GM12878 (cell line): ENCODE measurements around the gene FGF11. TPM values are rescaled to one million over a fixed set of nuclear protein-coding genes. Genes with fewer than 3 reads are reported as not detected.
"Not testable (repeated sequence)": the region's sequence is repeated elsewhere in the genome, so short reads cannot be mapped to it uniquely, and the experiment has no call there.

Source experiments
- ATAC-seq: fragments of 200-7000 bp; cut with Tn5 transposase; 3 replicates; pipeline ENCODE4 v1.9.1; 2020; ENCODE audit warnings: mild to moderate bottlenecking, moderate library complexity
- BruUV-seq: library from RNA; stranded (reverse); fragments of 400-500 nt; replicated peaks from 2 replicates; lab custom pipeline; 2021; lab: Mats Ljungman, UMichigan
- CTCF ChIA-PET: fragments of 300-600 bp; sonication (Branson Sonifier 250); formaldehyde crosslinking; extraction: SDS; loops from one replicate; lab custom pipeline; 2021; ENCODE audit warnings: inconsistent platforms; lab: Yijun Ruan, JAX
- POLR2A ChIA-PET: fragments of 350-600 bp; formaldehyde crosslinking; extraction: SDS; loops from one replicate; lab custom pipeline; 2021; ENCODE audit warnings: inconsistent platforms; lab: Charles Lee
- RAD21 ChIA-PET: fragments of 300-600 bp; sonication (Branson Sonifier 250); formaldehyde crosslinking; loops from one replicate; lab custom pipeline; 2023; ENCODE audit warnings: antibody characterized with exemption; ENCODE audit not compliant: unreplicated experiment; lab: Charles Lee
- SMC1A ChIA-PET: fragments of 300-600 bp; sonication (Branson Sonifier 250); formaldehyde crosslinking; loops from one replicate; lab custom pipeline; 2023; ENCODE audit not compliant: unreplicated experiment, uncharacterized antibody; lab: Charles Lee
- DNase-seq: peaks from one replicate; pipeline ENCODE4 v3.0.0-alpha.2; 2011; ENCODE audit warnings: low read depth, low spot score
- FAIRE-seq: peaks from 3 replicates; lab custom pipeline; 2011; peaks lifted over from hg19 to GRCh38; lab: Jason Lieb, UNC
- H2AFZ ChIP-seq: 2 replicates; pipeline ENCODE4 v1.6.0; 2011; ENCODE audit warnings: low read depth, low read length, control low read depth; ENCODE audit not compliant: control insufficient read depth
- H3K27ac ChIP-seq: 2 replicates; pipeline ENCODE4 v1.5.1; 2011; ENCODE audit warnings: control low read depth; ENCODE audit not compliant: control insufficient read depth, insufficient read depth
- H3K27me3 ChIP-seq, 2 experiments: replicated peaks in 1 of 2; 2 replicates each; pipeline versions ENCODE4 v1.6.0 to v1.6.1; 2011; ENCODE audit warnings: low read length in 1 of 2; ENCODE audit not compliant: control insufficient read depth in 2 of 2, insufficient read depth in 2 of 2
- H3K36me3 ChIP-seq, 2 experiments: 2 replicates each; pipeline ENCODE4 v1.5.1; 2011; ENCODE audit warnings: low read length in 1 of 2; ENCODE audit not compliant: control insufficient read depth in 2 of 2, insufficient read depth in 2 of 2
- H3K4me1 ChIP-seq: 2 replicates; pipeline ENCODE4 v1.6.1; 2011; ENCODE audit warnings: mild to moderate bottlenecking, low read length, moderate library complexity, mixed read lengths; ENCODE audit not compliant: control insufficient read depth, insufficient read depth
- H3K4me2 ChIP-seq: 2 replicates; pipeline ENCODE4 v1.6.0; 2011; ENCODE audit warnings: control low read depth; ENCODE audit not compliant: control insufficient read depth, insufficient read depth
- H3K4me3 ChIP-seq: fragments of 200-600 bp; sonication (generic); 2 replicates; pipeline ENCODE4 v1.5.1; 2016
- H3K79me2 ChIP-seq: 2 replicates; pipeline ENCODE4 v1.6.0; 2011; ENCODE audit warnings: low read length; ENCODE audit not compliant: control insufficient read depth, insufficient read depth
- H3K9ac ChIP-seq: 2 replicates; pipeline ENCODE4 v1.8.0; 2011; ENCODE audit warnings: low read length, control low read depth, mixed read lengths; ENCODE audit not compliant: control insufficient read depth, insufficient read depth
- H3K9me3 ChIP-seq: replicated peaks from 3 replicates; pipeline ENCODE4 v1.5.1; 2011; ENCODE audit warnings: mild to moderate bottlenecking, low read length; ENCODE audit not compliant: control insufficient read depth, insufficient read depth
- H4K20me1 ChIP-seq: 2 replicates; pipeline ENCODE4 v1.6.0; 2011; ENCODE audit not compliant: control insufficient read depth, insufficient read depth
- CBFB ChIP-seq: IDR thresholded peaks from 2 replicates; pipeline ENCODE4 v1.6.1; 2016; ENCODE audit warnings: antibody characterized with exemption, low read depth
- CEBPB ChIP-seq, 2 experiments: fragments of 150-350 bp in 1 of 2; IDR thresholded peaks; 2 replicates each; pipeline ENCODE4 v1.6.1; 2012 to 2014; ENCODE audit warnings: low read depth in 2 of 2, low read length in 2 of 2, borderline replicate concordance in 1 of 2, inconsistent platforms in 1 of 2
- ETV6 ChIP-seq, 2 experiments: fragments of 450-650 bp in 1 of 2; IDR thresholded peaks in 1 of 2; conservative IDR thresholded peaks in 1 of 2; 2 replicates each; pipeline ENCODE4 v1.6.1; 2014; ENCODE audit warnings: antibody characterized with exemption in 1 of 2, borderline replicate concordance in 1 of 2, low read depth in 1 of 2, mild to moderate bottlenecking in 1 of 2, moderate library complexity in 1 of 2
- FOS ChIP-seq: IDR thresholded peaks from 3 replicates; pipeline ENCODE4 v1.6.1; 2011; ENCODE audit warnings: borderline replicate concordance; ENCODE audit not compliant: insufficient read length; ENCODE audit errors: extremely low read depth
- IKZF1 ChIP-seq: fragments of 450-650 bp; conservative IDR thresholded peaks from 2 replicates; pipeline ENCODE4 v1.6.1; 2017; ENCODE audit warnings: antibody characterized with exemption, mild to moderate bottlenecking
- NR2C2 ChIP-seq: IDR thresholded peaks from 2 replicates; pipeline ENCODE4 v1.6.1; 2011; ENCODE audit warnings: borderline replicate concordance, low read depth; ENCODE audit not compliant: control insufficient read depth, insufficient read length
- RCOR1 ChIP-seq: conservative IDR thresholded peaks from 2 replicates; pipeline ENCODE4 v1.6.1; 2012; ENCODE audit warnings: low read depth, low read length, improper control_type of control experiment
- WGBS: methylation state at CpG from one replicate; pipeline ENCODE4 v1.1.6; 2016; ENCODE audit warnings: low lambda C conversion rate; ENCODE audit not compliant: insufficient replicate concordance, insufficient coverage; ENCODE audit errors: missing lambda C conversion rate; 5-methylcytosine and 5-hydroxymethylcytosine counted together
- in situ Hi-C: fragments of 300-500 bp; cut with MboI; formaldehyde crosslinking; loops from 9 replicates; pipeline ENCODE4 v1.14.3; 2018; ENCODE audit warnings: mixed read lengths
- intact Hi-C: fragments of 100-400 bp; cut with micrococcal nuclease; formaldehyde crosslinking; loops from one replicate; pipeline ENCODE4 v1.14.2; 2022; ENCODE audit not compliant: unreplicated experiment
- polyA plus RNA-seq, 11 experiments: library from polyadenylated mRNA; depleted of rRNA in 4 of 11; unstranded in 6 of 11; stranded (reverse) in 5 of 11; fragments of >200 nt; fragmentation: Nextera tagmentation in 4 of 11; fragmentation: Illumina TruSeq in 1 of 11; extraction: Ambion mirVana in 4 of 11; extraction: Trizol in 1 of 11; gene quantifications; 1 replicate in 1 of 11; 2 replicates in 10 of 11; pipeline versions ENCODE4 v1.2.1 to v1.2.3, GENCODE V29; 2011 to 2016; ENCODE audit warnings: inconsistent platforms in 2 of 11, missing spikeins in 2 of 11, low read depth in 1 of 11
- total RNA-seq, 4 experiments: library from RNA; depleted of rRNA in 3 of 4; stranded (reverse); fragments of >200 nt in 3 of 4; fragmentation: Illumina TruSeq in 1 of 4; extraction: Trizol in 1 of 4; gene quantifications; 2 replicates each; pipeline versions ENCODE4 v1.2.1 to v1.2.3, GENCODE V29; 2013 to 2021
- TF ChIP-seq, protein P1 (sequence below): IDR thresholded peaks from 2 replicates; pipeline ENCODE4 v1.6.1; 2011; ENCODE audit warnings: mild to moderate bottlenecking, low read depth, low read length, moderate library complexity; ENCODE audit not compliant: insufficient replicate concordance

FGF11 gene
- total and polyA plus RNA-seq, 10 of the 15 experiments (the other 5 are each of a cell fraction or from before 2014, with no cell fraction given): 0.69 to 21.1 (median 2.6) TPM

GRCh38 chr17:7468804-7469389 lies 29.6 kb downstream of the FGF11 start:
- CTCF ChIA-PET: no interaction called here
- no peak for FAIRE-seq
- RAD21 ChIA-PET: no interaction called here

DNA sequence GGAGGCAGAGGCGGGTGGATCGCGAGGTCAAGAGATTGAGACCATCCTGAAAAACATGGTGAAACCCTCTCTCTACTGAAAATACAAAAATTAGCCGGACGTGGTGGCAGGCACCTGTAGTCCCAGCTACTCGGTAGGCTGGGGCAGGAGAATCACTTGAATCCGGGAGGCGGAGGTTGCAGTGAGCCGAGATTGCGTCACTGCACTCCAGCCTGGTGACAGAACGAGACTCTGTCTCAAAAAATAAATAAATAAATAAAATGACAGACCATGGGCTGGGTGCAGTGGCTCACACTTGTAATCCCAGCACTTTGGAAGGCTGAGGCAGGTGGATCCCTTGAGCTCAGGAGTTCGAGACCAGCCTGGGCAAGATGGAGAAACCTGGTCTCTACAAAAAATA lies 30.5 kb downstream of the FGF11 start:
- intact Hi-C loops, H3K27ac ChIP-seq, H3K79me2 ChIP-seq, SMC1A ChIA-PET, H3K4me1 ChIP-seq, RAD21 ChIA-PET, H3K9ac ChIP-seq, in situ Hi-C loops, H4K20me1 ChIP-seq, H3K4me2 ChIP-seq, FAIRE-seq, H3K27me3 ChIP-seq, DNase-seq, H3K36me3 ChIP-seq, ATAC-seq, H2AFZ ChIP-seq, H3K4me3 ChIP-seq, H3K9me3 ChIP-seq, BruUV-seq: not testable (repeated sequence)
- ChIA-PET POLR2A (interaction anchor here (1.8 kb wide), 1 partner anchor 10 kb away, joined by 8 read pairs; the partner anchor contains the start of gene ZBTB4), CTCF (interaction anchor here (1.6 kb wide), 1 partner anchor 45 kb away, joined by 3 read pairs; no protein-coding TSS in a partner anchor)
- WGBS: 88% methylated on average over 12 of the region's 12 CpGs

More at GRCh38 chr17:7468804-7469389, 29.6 kb downstream of the FGF11 start:
- 83% methylated on average over 12 of the region's 12 CpGs for WGBS
- no peak overlapping the region for H3K4me3 ChIP-seq
- no peaks in the 10 kb centered on the region; the same call in 1 of the 2 replicates for H3K4me1 ChIP-seq
- intact Hi-C loops: no loop called here
- H3K36me3 ChIP-seq: peaks cover 0 to 3% of the 10 kb centered on the region in 2 experiments; a peak in 3 of 4 replicates
- DNase-seq (no peak), ATAC-seq (no peak)
- no peaks in the 10 kb centered on the region for H3K9me3 ChIP-seq
- no peak overlapping the region for H3K9ac ChIP-seq
- no peak overlapping the region for H3K4me2 ChIP-seq
- BruUV-seq: no TSS peak
- SMC1A ChIA-PET: no interaction called here
- no peaks in the 10 kb centered on the region for H4K20me1 ChIP-seq
- TF ChIP-seq CBFB (no peak), IKZF1 (no peak), NR2C2 (no peak), RCOR1 (no peak), CEBPB (IDR thresholded peaks at IDR 0.05; ENCODE audit: borderline replicate concordance in 1 of 2, low read depth in 2 of 2, low read length in 2 of 2) (no peak), FOS (no peak), ETV6 (conservative IDR thresholded peaks at IDR 0.05 in 1 of 2, IDR thresholded peaks at IDR 0.05 in 1 of 2; ENCODE audit: borderline replicate concordance in 1 of 2, low read depth in 1 of 2) (no peak)
- TF ChIP-seq, protein P1, sequence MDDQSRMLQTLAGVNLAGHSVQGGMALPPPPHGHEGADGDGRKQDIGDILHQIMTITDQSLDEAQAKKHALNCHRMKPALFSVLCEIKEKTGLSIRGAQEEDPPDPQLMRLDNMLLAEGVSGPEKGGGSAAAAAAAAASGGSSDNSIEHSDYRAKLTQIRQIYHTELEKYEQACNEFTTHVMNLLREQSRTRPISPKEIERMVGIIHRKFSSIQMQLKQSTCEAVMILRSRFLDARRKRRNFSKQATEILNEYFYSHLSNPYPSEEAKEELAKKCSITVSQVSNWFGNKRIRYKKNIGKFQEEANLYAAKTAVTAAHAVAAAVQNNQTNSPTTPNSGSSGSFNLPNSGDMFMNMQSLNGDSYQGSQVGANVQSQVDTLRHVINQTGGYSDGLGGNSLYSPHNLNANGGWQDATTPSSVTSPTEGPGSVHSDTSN: no peak
- no peaks in the 10 kb centered on the region for H3K79me2 ChIP-seq
- no peak overlapping the region for H3K27ac ChIP-seq
- POLR2A ChIA-PET: no interaction called here
- no peaks in the 10 kb centered on the region for H3K27me3 ChIP-seq
- H2AFZ ChIP-seq: no peak overlapping the region
- in situ Hi-C loops: no loop called here
